ENCODE results near the gene FBXL16. TPM values are rescaled to one million over a fixed set of nuclear protein-coding genes. Genes with fewer than 3 reads are reported as not detected.

FBXL16 gene
- total and polyA plus RNA-seq, 9 of the 15 experiments (the other 6 are each of a cell fraction or from before 2014, with no cell fraction given) = 0.21 to 8.2 (median 1.7) TPM

- TF ChIP-seq TARDBP (IDR thresholded peaks at IDR 0.05) = no peak
- TF ChIP-seq GABPB1 (CRISPR knock-in tag; IDR thresholded peaks at IDR 0.05) = 0 out of 2 replicates have a peak, but pooled peaks have one; percentile 1
- no peak for TF ChIP-seq NCOR1 (IDR thresholded peaks at IDR 0.05)
- TF ChIP-seq ZNF431 (CRISPR knock-in tag; IDR thresholded peaks at IDR 0.05) = 0 out of 2 replicates have a peak, but pooled peaks have one; percentile 33
- TF ChIP-seq CTCFL (IDR thresholded peaks at IDR 0.05; ENCODE audit: borderline replicate concordance, insufficient read depth, low read depth, low read length, poor library complexity, severe bottlenecking) = peak; percentile 35
- peak; percentile 54 for TF ChIP-seq ARID4B (CRISPR knock-in tag; IDR thresholded peaks at IDR 0.05)
- TF ChIP-seq PML (IDR thresholded peaks at IDR 0.05; ENCODE audit: low read length) = 0 out of 2 replicates have a peak, but pooled peaks have one; percentile 7
- no peak for TF ChIP-seq ZKSCAN8 (CRISPR knock-in tag; IDR thresholded peaks at IDR 0.05)
- no peak for TF ChIP-seq CCAR2 (IDR thresholded peaks at IDR 0.05; ENCODE audit: low read depth, low read length)
- TF ChIP-seq HDAC1 (IDR thresholded peaks at IDR 0.05) = no peak
- no peak for TF ChIP-seq HDGF (IDR thresholded peaks at IDR 0.05)
- no peak for TF ChIP-seq PTBP1 (IDR thresholded peaks at IDR 0.05; ENCODE audit: low read depth, low read length)
- peak; percentile 55 for TF ChIP-seq RBFOX2 (IDR thresholded peaks at IDR 0.05; ENCODE audit: low read depth, low read length)
- peak in 2 of 3 experiments; percentile 36; a peak in 5 of 6 replicates for TF ChIP-seq CTCF (IDR thresholded peaks at IDR 0.05 in 2 of 3, conservative IDR thresholded peaks at IDR 0.05 in 1 of 3; ENCODE audit: insufficient read depth in 2 of 3, low read depth in 1 of 3, low read length in 3 of 3)
- no peak for TF ChIP-seq ZNF583 (CRISPR knock-in tag; IDR thresholded peaks at IDR 0.05)
- TF ChIP-seq CTBP1 (IDR thresholded peaks at IDR 0.05; ENCODE audit: borderline replicate concordance) = 0 out of 2 replicates have a peak, but pooled peaks have one; percentile 46
- no peak for TF ChIP-seq PCBP2 (IDR thresholded peaks at IDR 0.05; ENCODE audit: low read depth, low read length, poor library complexity, severe bottlenecking)
- no peak for TF ChIP-seq STAT5A (IDR thresholded peaks at IDR 0.05; ENCODE audit: borderline replicate concordance, low read length)
- TF ChIP-seq KDM5B (IDR thresholded peaks at IDR 0.05; ENCODE audit: insufficient replicate concordance, low read depth, low read length) = peak; percentile 34
- no peak for TF ChIP-seq SMAD1 (IDR thresholded peaks at IDR 0.05; ENCODE audit: low read depth, low read length, partially characterized antibody)
- no peak for TF ChIP-seq NCOA6 (IDR thresholded peaks at IDR 0.05)
Measured at GRCh38 chr16:680967-681745, 24.4 kb downstream of the FBXL16 start (continued).

All from K562 (cell line).